ENCODE data around the gene ZNF672. TPM values are rescaled to one million over a fixed set of nuclear protein-coding genes. Genes with fewer than 3 reads are reported as not detected.

The ZNF672 gene
- total and polyA plus RNA-seq, 4 donors = 6.4 to 28.0 (median 20.1) TPM

GRCh38 chr1:248847181-248847955 is 9.3 kb downstream of the ZNF672 start:
- H3K9me3 ChIP-seq (ENCODE audit: control insufficient read depth in 4 of 4, low read length in 3 of 4) = no peaks in the 10 kb centered on the region
- no peaks in the 10 kb centered on the region for H3K27me3 ChIP-seq (ENCODE audit: control insufficient read depth in 4 of 4, insufficient read depth in 4 of 4, low read length in 3 of 4)
- no peak for DNase-seq (ENCODE audit: low spot score)
- H3K36me3 ChIP-seq (ENCODE audit: control insufficient read depth in 4 of 4, insufficient read depth in 3 of 4, low read depth in 1 of 4, low read length in 3 of 4) = peaks cover 11 to 63% (median 39%) of the 10 kb centered on the region in 4 donors
- WGBS = 97% methylated on average over 76 of the region's 76 CpGs
- H3K4me3 ChIP-seq (ENCODE audit: low read depth in 1 of 3, low read length in 3 of 3) = no peak overlapping the region
- H3K4me1 ChIP-seq (ENCODE audit: control insufficient read depth in 4 of 4, insufficient read depth in 4 of 4, low read length in 3 of 4) = peaks cover 0 to 4% (median 0%) of the 10 kb centered on the region in 4 donors
- no peak for TF ChIP-seq TAF1 (conservative IDR thresholded peaks at IDR 0.05)
- no peak for TF ChIP-seq FOXA2 (IDR thresholded peaks at IDR 0.05)
- no peak for TF ChIP-seq RAD21 (IDR thresholded peaks at IDR 0.05)
- TF ChIP-seq EGR1 (IDR thresholded peaks at IDR 0.05; ENCODE audit: low read depth in 2 of 2) = no peak
- TF ChIP-seq ZBTB33 (IDR thresholded peaks at IDR 0.05) = no peak
- TF ChIP-seq HNF4A (conservative IDR thresholded peaks at IDR 0.05) = no peak
- H3K27ac ChIP-seq (ENCODE audit: low read depth in 1 of 2, low read length in 2 of 2) = no peak overlapping the region
- H3K9ac ChIP-seq (ENCODE audit: low read depth in 1 of 2, low read length in 2 of 2) = no peak overlapping the region

GRCh38 chr1:248847956-248848561 is 10.0 kb downstream of the ZNF672 start:
- WGBS = 98% methylated on average over 72 of the region's 72 CpGs

More at GRCh38 chr1:248847956-248848561, 10.0 kb downstream of the ZNF672 start:
- no peak overlapping the region for H3K9ac ChIP-seq (ENCODE audit: low read depth in 1 of 2, low read length in 2 of 2)
- no peaks in the 10 kb centered on the region for H3K27me3 ChIP-seq (ENCODE audit: control insufficient read depth in 4 of 4, insufficient read depth in 4 of 4, low read length in 3 of 4)
- TF ChIP-seq RXRA (IDR thresholded peaks at IDR 0.05) = no peak
- TF ChIP-seq NR2F2 (IDR thresholded peaks at IDR 0.05) = no peak
- TF ChIP-seq ZBTB33 (IDR thresholded peaks at IDR 0.05) = no peak
- TF ChIP-seq REST (IDR thresholded peaks at IDR 0.05) = no peak
- no peak for TF ChIP-seq MAX (IDR thresholded peaks at IDR 0.05)
- no peak for TF ChIP-seq SP1 (IDR thresholded peaks at IDR 0.05)
- TF ChIP-seq HNF4A (conservative IDR thresholded peaks at IDR 0.05) = no peak
- TF ChIP-seq EGR1 (IDR thresholded peaks at IDR 0.05; ENCODE audit: low read depth in 2 of 2) = no peak
- TF ChIP-seq HNF4G (IDR thresholded peaks at IDR 0.05) = no peak
- H3K4me3 ChIP-seq (ENCODE audit: low read depth in 1 of 3, low read length in 3 of 3) = no peak overlapping the region
- H3K36me3 ChIP-seq (ENCODE audit: control insufficient read depth in 4 of 4, insufficient read depth in 3 of 4, low read depth in 1 of 4, low read length in 3 of 4) = peaks cover 11 to 63% (median 39%) of the 10 kb centered on the region in 4 donors
- H3K4me1 ChIP-seq (ENCODE audit: control insufficient read depth in 4 of 4, insufficient read depth in 4 of 4, low read length in 3 of 4) = peaks cover 0 to 3% (median 0%) of the 10 kb centered on the region in 4 donors
- H3K27ac ChIP-seq (ENCODE audit: low read depth in 1 of 2, low read length in 2 of 2) = no peak overlapping the region
- H3K9me3 ChIP-seq (ENCODE audit: control insufficient read depth in 4 of 4, low read length in 3 of 4) = no peaks in the 10 kb centered on the region
- no peak for DNase-seq (ENCODE audit: low spot score)

All from liver (tissue), 9 donors.